Transverse colon (tissue), 4 donors: Measurements from ENCODE around the gene CHRDL1.

Source experiments
- POLR2A ChIP-seq: fragments of 450-650 bp; IDR thresholded peaks from one replicate; pipeline ENCODE4 v1.6.1; 2016; ENCODE audit warnings: antibody characterized with exemption, mild to moderate bottlenecking, moderate library complexity
- POLR2AphosphoS5 ChIP-seq, 3 donors: sonication (generic); formaldehyde crosslinking; IDR thresholded peaks; one replicate each; pipeline ENCODE4 v1.6.1; 2016; ENCODE audit warnings: antibody characterized with exemption in 3 of 3
- TF ChIP-seq, protein P1 (sequence below), 5 experiments: fragments of 200-600 bp in 3 of 5; fragments of 450-650 bp in 2 of 5; sonication (generic) in 3 of 5; IDR thresholded peaks; 1 replicate in 2 of 5; 2 replicates in 3 of 5; pipeline ENCODE4 v1.5.1; 2016 to 2017; ENCODE audit warnings: antibody characterized with exemption in 5 of 5, inconsistent platforms in 3 of 5, mild to moderate bottlenecking in 2 of 5, moderate library complexity in 1 of 5

- TF ChIP-seq, protein P1, sequence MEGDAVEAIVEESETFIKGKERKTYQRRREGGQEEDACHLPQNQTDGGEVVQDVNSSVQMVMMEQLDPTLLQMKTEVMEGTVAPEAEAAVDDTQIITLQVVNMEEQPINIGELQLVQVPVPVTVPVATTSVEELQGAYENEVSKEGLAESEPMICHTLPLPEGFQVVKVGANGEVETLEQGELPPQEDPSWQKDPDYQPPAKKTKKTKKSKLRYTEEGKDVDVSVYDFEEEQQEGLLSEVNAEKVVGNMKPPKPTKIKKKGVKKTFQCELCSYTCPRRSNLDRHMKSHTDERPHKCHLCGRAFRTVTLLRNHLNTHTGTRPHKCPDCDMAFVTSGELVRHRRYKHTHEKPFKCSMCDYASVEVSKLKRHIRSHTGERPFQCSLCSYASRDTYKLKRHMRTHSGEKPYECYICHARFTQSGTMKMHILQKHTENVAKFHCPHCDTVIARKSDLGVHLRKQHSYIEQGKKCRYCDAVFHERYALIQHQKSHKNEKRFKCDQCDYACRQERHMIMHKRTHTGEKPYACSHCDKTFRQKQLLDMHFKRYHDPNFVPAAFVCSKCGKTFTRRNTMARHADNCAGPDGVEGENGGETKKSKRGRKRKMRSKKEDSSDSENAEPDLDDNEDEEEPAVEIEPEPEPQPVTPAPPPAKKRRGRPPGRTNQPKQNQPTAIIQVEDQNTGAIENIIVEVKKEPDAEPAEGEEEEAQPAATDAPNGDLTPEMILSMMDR (IDR thresholded peaks at IDR 0.05): no peak
- no peak for TF ChIP-seq POLR2A
- TF ChIP-seq POLR2AphosphoS5 (IDR thresholded peaks at IDR 0.05): no peak
Observed at GRCh38 chrX:110758781-110759422, 36.7 kb downstream of the CHRDL1 start.
